Effector CD4-positive, alpha-beta T cell (primary cell): ENCODE data around the gene MRPL12.

Experiments used
- DNase-seq: peaks from one replicate; pipeline ENCODE4 v3.0.0-alpha.2; 2020

MRPL12 gene

GRCh38 chr17:81703747-81704654 lies 834 bp downstream of the MRPL12 start:
- DNase-seq: no peak

- DNase-seq: no peak
Measured at GRCh38 chr17:81705518-81706231, 2.5 kb downstream of the MRPL12 start.

GRCh38 chr17:81706232-81706611 lies 3.1 kb downstream of the MRPL12 start:
- DNase-seq: no peak

- no peak for DNase-seq
Measured at GRCh38 chr17:81706757-81707624, 3.8 kb downstream of the MRPL12 start.

- DNase-seq: no peak
Measured at GRCh38 chr17:81707725-81708646, 4.8 kb downstream of the MRPL12 start.

GRCh38 chr17:81708739-81709185 lies 5.6 kb downstream of the MRPL12 start:
- DNase-seq: no peak

- DNase-seq: no peak
Measured at GRCh38 chr17:81710514-81711308, 7.5 kb downstream of the MRPL12 start.

GRCh38 chr17:81711814-81712467 lies 8.8 kb downstream of the MRPL12 start, which contains the start of gene SLC25A10:
Gene SLC25A10 (plus strand): TSS chr17:81712284. CDS start chr17:81712427, 143 bp downstream.
- peak; percentile 65 for DNase-seq

- no peak for DNase-seq
Measured at GRCh38 chr17:81712468-81713003, 9.4 kb downstream of the MRPL12 start.

GRCh38 chr17:81713004-81713555 lies 9.9 kb downstream of the MRPL12 start:
- no peak for DNase-seq

- DNase-seq: no peak
Measured at GRCh38 chr17:81713556-81714411, 10.6 kb downstream of the MRPL12 start.

GRCh38 chr17:81714412-81715106 lies 11.4 kb downstream of the MRPL12 start:
- no peak for DNase-seq

- DNase-seq: no peak
Measured at GRCh38 chr17:81715107-81715871, 12.1 kb downstream of the MRPL12 start.

GRCh38 chr17:81715872-81716673 lies 12.9 kb downstream of the MRPL12 start:
- DNase-seq: no peak

GRCh38 chr17:81716674-81716996 lies 13.5 kb downstream of the MRPL12 start:
- DNase-seq: no peak

GRCh38 chr17:81717049-81717765 lies 14.0 kb downstream of the MRPL12 start:
- DNase-seq: no peak
